GM08714 (cell line): ENCODE results near the gene IL27RA.

Source experiments
- H3K4me3 ChIP-seq: fragments of 200-500 bp; sonication (Bioruptor generic); 2 replicates; pipeline ENCODE4 v1.5.1; 2014; ENCODE audit warnings: mild to moderate bottlenecking, low read length, inconsistent platforms
- ZNF274 ChIP-seq: IDR thresholded peaks from 2 replicates; pipeline ENCODE4 v1.6.1; 2012; ENCODE audit warnings: mild to moderate bottlenecking, low read depth, low read length

The IL27RA gene

GRCh38 chr19:14089662-14090508 is 58.3 kb downstream of the IL27RA start:
- TF ChIP-seq ZNF274, result no peak
- peak overlapping the region; percentile 73 for H3K4me3 ChIP-seq

GRCh38 chr19:14090509-14091080 is 59.0 kb downstream of the IL27RA start, which contains the start of gene SAMD1:
Gene SAMD1 (minus strand): TSS chr19:14090751.
- no peak for TF ChIP-seq ZNF274
- peak within 1 kb of the TSS; percentile 85 for H3K4me3 ChIP-seq

DNA sequence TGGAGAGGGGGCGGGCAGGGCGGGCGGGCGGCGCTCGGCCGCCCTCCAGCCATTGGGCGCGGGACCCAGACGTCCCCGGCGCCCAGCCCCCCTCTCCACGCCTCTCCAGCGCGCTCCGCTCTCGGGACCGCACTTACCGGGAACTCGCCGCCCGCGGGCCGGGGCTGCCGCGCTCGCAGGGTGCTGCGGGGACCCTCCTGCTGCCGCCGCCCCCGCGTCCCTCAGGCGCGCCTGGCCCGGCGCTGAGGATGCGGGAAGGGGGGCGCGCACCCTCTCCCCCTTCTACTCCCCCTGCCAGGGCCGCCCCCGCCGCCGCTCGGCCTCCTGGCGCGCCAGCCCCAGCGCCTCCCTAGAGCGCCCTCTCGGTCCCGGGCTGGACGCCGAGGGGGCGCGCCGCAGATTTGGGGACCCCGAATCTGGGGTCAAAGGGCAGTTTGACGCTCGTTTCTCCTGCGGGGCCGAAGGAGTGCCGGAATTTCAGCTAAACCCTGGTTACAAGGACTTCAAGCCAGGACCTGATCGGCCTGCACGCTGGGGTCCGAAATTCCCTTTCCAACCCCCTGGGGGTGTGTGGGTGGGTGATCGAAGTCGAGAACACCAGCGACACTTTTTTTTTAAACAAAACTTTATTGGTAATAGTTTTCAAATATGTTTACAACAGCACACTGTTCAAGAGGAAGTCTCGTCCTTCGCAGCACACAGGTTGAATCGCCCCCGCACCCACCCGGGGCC is 59.7 kb downstream of the IL27RA start:
- peak overlapping the region; percentile 85 for H3K4me3 ChIP-seq
- TF ChIP-seq ZNF274, result no peak

DNA sequence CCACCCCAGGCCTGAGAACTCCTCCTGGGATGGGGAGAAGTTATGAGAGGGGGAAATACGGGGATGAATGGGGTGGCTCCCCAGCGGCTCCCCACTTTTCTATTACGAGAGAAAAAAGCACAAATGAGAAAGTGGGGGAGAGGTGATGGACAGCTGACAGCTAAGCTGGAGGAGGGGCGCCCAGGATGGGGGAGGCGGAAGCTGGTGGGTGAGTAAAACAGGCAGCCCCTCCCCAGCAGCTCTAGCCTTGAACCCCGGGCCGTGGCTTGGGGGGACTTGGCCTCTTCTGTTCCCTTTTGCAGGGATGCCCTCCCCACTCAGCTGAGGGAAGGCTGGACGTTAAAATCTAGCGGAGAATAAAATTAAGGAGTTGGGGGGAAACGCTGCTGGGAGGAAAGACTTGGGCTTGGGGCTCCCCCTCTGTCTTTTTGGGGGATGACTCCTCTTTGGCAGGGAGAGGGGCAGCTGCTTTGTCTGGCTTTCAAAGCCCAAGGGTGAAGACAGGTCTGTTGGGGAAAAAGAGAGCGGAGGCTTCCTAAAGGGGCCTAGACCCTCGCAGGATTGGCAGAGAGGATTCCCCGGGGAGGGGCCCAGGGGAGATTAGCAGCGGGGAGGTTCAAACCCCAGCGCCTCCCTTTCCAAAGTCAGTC is 60.4 kb downstream of the IL27RA start:
- no peak for TF ChIP-seq ZNF274
- H3K4me3 ChIP-seq, result peak overlapping the region; percentile 85; the same call in 1 of the 2 replicates

- TF ChIP-seq ZNF274, result no peak
- H3K4me3 ChIP-seq, result no peak overlapping the region
These were observed 61.7 kb downstream of the IL27RA start for GRCh38 chr19:14093117-14093823.

- TF ChIP-seq ZNF274, result no peak
- H3K4me3 ChIP-seq, result no peak overlapping the region
These were observed 63.3 kb downstream of the IL27RA start for GRCh38 chr19:14094854-14095253.

DNA sequence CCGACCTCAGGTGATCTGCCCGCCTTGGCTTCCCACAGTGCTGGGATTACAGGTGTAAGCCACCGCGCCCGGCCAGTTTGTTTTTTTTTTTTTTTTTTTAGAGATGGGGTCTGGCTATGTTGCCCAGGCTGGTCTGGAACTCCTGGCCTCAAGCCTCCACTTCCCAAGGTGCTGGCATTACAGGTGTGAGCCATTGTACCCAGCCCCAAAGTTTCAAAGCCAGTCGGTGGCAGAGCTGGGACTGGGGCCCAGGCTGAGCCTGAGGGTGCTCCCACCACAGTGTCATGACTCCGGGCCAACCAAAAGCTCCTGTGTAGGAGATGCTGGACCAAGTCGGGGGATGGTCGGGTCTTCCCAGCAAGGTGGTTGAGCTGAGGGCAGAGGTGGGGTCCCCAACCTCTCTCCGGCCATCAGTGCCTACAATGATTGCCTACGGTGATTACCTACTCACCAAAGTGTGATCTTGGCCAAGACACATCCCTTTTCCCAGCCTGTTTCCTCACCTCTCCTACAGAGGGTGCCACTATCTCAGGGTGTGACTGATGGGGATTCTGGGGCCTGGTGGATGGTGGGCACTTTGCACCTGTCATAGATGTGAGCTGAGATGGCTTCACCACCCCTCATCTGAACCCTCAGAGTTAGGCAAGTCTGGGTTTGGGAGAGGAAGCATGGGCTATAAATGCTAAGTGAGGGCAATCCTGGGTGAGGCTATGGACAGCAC is 64.9 kb downstream of the IL27RA start:
- no peak for TF ChIP-seq ZNF274
- no peak overlapping the region for H3K4me3 ChIP-seq

GRCh38 chr19:14097532-14098151 is 66.1 kb downstream of the IL27RA start:
- no peak overlapping the region for H3K4me3 ChIP-seq
- TF ChIP-seq ZNF274, result no peak

DNA sequence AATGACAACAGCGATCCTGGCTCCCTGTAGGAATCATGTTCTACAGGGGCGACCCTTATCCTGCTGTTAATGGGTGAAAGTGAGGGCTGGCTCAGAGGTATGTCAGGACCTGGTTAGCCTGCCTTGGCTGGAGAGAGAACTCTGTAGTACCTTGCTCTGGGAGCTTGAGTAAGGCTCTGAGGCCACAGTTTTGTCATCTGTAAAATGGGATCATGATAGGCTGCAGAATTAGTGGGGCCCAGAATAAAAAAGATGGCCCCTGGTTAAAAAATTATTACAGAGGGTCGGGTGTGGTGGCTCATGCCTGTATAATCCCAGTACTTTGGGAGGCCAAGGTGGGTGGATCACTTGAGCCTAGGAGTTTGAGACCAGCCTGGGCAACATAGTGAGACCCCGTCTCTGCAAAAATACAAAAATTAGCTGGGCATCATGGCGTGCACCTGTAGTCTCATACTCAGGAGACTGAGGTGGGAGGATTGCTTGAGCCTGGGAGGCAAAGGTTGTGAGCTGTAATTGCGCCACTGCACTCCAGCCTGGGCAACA is 69.5 kb downstream of the IL27RA start:
- no peak overlapping the region for H3K4me3 ChIP-seq
- no peak for TF ChIP-seq ZNF274

GRCh38 chr19:14102102-14102696 is 70.6 kb downstream of the IL27RA start:
- TF ChIP-seq ZNF274, result no peak
- no peak overlapping the region for H3K4me3 ChIP-seq

GRCh38 chr19:14102756-14103155 is 71.2 kb downstream of the IL27RA start:
- no peak for TF ChIP-seq ZNF274
- no peak overlapping the region for H3K4me3 ChIP-seq
